Mesenteric fat pad (tissue), 1 donor: ENCODE data around the gene PPP2R3B. TPM values are rescaled to one million over a fixed set of nuclear protein-coding genes. Genes with fewer than 3 reads are reported as not detected.
A peak's percentile ranks its signal among the peaks of the same experiment; 100 is the strongest.

Source experiments
- DNase-seq: peaks from one replicate; pipeline ENCODE4 v3.0.0-alpha.2; 2020; ENCODE audit warnings: low spot score
- total RNA-seq: library from RNA; stranded (reverse); fragmentation: NEBNext Ultra II Directional; extraction: Animal tissue kit (Norgen Biotek cat#: 25700); gene quantifications from one replicate; pipeline ENCODE4 v1.2.1, GENCODE V29; 2021
- donor health status: DM: yes; HTN: yes; CAD: no.

The PPP2R3B gene
- total RNA-seq, 1 donor from 2014 or later = 7.3 TPM

DNA sequence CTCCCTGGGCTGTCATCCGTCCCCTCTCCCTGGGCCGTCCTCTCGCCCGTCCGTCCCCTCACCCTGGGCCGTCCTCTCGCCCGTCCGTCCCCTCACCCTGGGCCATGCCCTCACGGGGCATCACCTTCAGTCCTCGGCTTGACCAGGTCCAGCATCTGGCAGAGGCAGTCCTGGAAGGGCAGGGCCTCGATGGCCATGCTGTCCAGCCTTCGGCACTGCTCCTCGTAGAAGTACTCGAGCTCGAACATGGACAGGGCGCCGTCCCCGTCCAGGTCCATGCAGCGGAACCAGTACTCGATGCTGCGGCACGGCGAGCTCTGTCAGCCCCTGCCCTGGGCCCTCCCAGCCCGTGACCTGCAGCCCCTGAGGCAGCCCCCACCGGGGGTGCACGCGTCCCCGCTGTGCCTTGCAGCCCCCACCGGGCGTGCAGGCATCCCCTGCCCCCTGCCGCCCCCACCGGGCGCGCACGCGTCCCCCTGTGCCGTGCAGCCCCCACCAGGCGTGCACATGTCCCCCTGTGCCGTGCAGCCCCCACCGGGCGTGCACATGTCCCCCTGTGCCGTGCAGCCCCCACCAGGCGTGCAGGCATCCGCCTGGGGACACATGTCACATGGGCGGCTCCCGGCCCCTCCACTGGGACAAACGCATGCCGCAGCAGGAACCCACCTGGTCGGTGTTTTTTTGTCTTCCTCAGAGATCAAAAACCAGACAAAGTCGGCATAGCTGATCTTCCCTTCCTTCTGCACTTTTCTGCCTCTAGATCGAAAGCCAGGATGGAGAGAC lies 45.9 kb downstream of the PPP2R3B start:
- DNase-seq = peak; percentile 73

- no peak for DNase-seq
These were observed 46.6 kb downstream of the PPP2R3B start for GRCh38 chrX:340121-340520.

DNA sequence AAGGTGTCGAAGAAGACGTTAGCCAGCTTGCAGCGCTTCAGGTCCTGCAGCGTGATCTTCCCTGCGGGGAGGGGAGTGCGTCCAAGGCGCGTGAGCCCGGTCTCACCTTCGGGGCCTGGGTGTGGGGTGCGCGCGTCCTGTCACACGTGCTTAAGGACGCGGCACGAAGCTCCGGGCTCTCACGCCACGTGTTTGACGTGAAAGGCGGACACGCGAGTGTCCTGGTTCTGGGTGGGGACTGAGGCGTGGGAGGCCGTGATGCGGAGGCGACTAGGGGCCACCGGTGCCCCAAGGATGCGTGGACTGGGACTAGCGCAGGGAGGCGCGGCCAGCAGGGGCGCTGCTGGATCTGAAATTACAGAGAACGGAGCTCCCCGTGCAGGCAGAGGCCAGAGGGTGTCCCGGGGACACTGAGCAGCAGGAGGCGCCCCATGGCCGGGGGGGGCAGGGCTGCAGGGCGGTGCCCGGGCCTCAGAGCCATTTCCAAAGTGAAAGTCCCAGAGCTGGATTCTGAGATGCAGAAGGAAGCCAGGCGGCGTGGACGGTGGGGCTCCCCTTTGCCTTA lies 47.8 kb downstream of the PPP2R3B start:
- no peak for DNase-seq

GRCh38 chrX:338281-338835 lies 48.3 kb downstream of the PPP2R3B start:
- no peak for DNase-seq

- no peak for DNase-seq
These were observed 49.3 kb downstream of the PPP2R3B start for GRCh38 chrX:337331-337831.

DNA sequence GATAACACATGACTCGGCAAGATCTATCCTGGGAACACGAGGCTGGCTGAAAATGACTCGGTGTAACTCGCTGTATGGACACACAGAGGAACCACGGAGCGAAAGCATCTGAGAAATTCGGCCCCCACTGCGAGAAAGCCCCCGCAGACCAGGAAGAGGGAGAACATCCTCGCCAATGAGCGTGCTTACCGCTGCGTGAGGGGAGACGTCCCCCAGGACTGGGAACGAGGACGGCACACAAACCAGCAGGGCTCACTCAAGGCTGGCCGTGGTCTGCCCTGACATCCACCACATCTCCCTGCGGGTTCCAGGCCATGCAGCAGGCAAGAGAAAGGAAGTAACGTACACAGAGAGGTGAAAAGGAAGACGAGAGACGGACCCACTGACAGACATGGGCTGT lies 50.5 kb downstream of the PPP2R3B start:
- no peak for DNase-seq

DNA sequence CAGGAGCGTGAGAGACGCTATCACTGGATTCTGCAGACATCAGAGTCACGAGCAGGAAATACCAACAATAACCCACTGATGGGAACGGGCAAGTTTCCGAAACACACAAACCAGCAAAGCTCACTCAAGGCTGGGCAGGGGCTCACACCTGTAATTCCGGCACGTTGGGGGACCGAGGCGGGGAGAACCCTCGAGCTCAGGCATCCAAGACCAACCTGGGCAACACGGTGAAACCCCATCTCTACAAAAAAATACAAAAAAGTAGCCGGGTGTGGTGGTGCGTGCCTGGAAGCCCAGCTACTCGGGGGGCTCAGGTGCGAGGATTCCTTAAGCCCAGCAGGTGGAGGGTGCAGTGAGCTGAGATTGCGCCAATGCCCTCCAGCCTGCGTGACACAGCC lies 51.0 kb downstream of the PPP2R3B start:
- DNase-seq = no peak

GRCh38 chrX:334971-335757 lies 51.5 kb downstream of the PPP2R3B start:
- DNase-seq = no peak

- no peak for DNase-seq
These were observed 52.3 kb downstream of the PPP2R3B start for GRCh38 chrX:334331-334891.

DNA sequence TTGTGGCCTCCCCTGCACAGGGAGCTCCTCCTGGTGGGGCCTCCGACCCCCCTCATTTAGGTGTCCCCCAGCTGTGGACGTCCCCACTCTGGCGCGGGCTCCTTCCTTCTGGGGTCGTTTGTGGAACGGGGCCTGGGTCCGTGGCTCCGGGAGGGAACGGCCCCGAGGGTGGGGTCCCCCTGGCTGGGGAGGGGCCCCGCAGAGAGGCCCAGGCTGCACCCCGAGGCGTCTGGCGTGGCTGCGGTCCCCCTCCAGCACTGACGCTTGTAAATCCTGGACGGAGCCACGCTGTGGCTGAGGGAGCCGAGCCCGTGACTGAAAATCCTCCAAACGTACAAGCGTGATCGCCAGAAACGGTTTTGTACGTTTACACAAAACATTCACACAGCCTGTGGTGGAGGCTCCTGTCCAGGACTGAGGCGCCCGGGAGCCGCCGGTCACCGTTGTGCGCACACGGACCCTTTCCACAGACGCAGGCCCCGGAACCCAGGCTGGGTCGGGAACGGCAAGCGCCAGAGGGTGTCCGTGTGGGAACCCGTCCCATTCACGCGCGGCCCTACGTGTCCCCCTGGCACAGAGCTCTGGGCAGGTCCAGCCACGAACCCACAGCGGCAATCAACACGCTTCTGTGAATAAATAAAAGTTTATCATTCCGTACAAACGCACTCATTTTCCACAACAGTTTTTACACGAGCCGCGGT lies 52.9 kb downstream of the PPP2R3B start:
- no peak for DNase-seq

GRCh38 chrX:332916-333610 lies 53.6 kb downstream of the PPP2R3B start:
- DNase-seq = no peak

- DNase-seq = no peak
These were observed 54.2 kb downstream of the PPP2R3B start for GRCh38 chrX:332496-332860.

- no peak for DNase-seq
These were observed 54.7 kb downstream of the PPP2R3B start for GRCh38 chrX:331825-332495.

GRCh38 chrX:331151-331824 lies 55.4 kb downstream of the PPP2R3B start:
- peak; percentile 67 for DNase-seq

GRCh38 chrX:330726-331150 lies 56.0 kb downstream of the PPP2R3B start:
- no peak for DNase-seq

- DNase-seq = peak; percentile 62
These were observed 56.5 kb downstream of the PPP2R3B start for GRCh38 chrX:330141-330725.

GRCh38 chrX:329291-329910 lies 57.3 kb downstream of the PPP2R3B start:
- peak; percentile 41 for DNase-seq

DNA sequence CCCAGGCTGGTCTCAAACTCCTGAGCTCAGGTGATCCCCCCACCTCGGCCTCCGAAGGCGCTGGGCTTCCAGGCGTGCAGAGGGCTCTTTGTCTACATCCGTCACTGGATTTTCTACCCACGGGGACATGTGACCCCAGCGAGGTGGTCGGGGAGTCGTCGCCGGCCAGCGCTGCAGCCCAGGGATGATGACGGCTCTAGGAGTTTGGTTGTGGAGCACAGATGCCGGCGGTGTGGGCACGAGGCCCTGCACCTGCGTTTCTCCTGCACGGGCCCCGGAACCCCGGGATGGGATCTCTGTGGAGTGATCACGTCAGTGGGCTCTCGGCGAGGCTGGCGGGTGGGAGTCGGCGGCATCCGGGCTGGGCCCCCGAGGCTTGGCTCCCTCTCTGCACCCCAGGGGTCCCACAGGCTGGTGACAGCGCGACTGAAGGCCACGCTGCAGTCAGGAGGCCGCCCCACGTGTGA lies 59.0 kb downstream of the PPP2R3B start:
- DNase-seq = peak; percentile 85
